PFSK-1 (cell line): ENCODE data around the gene SUPT5H.
A peak's percentile ranks its signal among the peaks of the same experiment; 100 is the strongest.

ENCODE experiments used
- FOXP2 ChIP-seq: optimal IDR thresholded peaks from 2 replicates; pipeline ENCODE3; 2011; ENCODE audit warnings: borderline replicate concordance, control low read depth, inconsistent platforms; ENCODE audit not compliant: insufficient read depth; ENCODE audit errors: extremely low read length, extremely low read depth
- POLR2AphosphoS5 ChIP-seq: IDR thresholded peaks from 2 replicates; pipeline ENCODE4 v1.6.1; 2012; ENCODE audit warnings: low read depth, mild to moderate bottlenecking, control low read depth, low read length, moderate library complexity
- SIN3A ChIP-seq: IDR thresholded peaks from 2 replicates; pipeline ENCODE4 v1.6.1; 2012; ENCODE audit warnings: mild to moderate bottlenecking, low read length, moderate library complexity, borderline replicate concordance; ENCODE audit not compliant: insufficient read depth
- TAF1 ChIP-seq: IDR thresholded peaks from 2 replicates; pipeline ENCODE4 v1.6.1; 2012; ENCODE audit warnings: low read length, control low read depth, borderline replicate concordance; ENCODE audit not compliant: insufficient read depth
- TF ChIP-seq, protein P1 (sequence below), 2 experiments: IDR thresholded peaks; 2 replicates each; pipeline versions ENCODE4 v1.6.1 to v1.8.0; 2011 to 2012; ENCODE audit warnings: low read depth in 2 of 2, low read length in 2 of 2, control low read depth in 1 of 2, inconsistent platforms in 1 of 2, mild to moderate bottlenecking in 1 of 2, moderate library complexity in 1 of 2; ENCODE audit not compliant: insufficient read depth in 1 of 2

SUPT5H gene

DNA sequence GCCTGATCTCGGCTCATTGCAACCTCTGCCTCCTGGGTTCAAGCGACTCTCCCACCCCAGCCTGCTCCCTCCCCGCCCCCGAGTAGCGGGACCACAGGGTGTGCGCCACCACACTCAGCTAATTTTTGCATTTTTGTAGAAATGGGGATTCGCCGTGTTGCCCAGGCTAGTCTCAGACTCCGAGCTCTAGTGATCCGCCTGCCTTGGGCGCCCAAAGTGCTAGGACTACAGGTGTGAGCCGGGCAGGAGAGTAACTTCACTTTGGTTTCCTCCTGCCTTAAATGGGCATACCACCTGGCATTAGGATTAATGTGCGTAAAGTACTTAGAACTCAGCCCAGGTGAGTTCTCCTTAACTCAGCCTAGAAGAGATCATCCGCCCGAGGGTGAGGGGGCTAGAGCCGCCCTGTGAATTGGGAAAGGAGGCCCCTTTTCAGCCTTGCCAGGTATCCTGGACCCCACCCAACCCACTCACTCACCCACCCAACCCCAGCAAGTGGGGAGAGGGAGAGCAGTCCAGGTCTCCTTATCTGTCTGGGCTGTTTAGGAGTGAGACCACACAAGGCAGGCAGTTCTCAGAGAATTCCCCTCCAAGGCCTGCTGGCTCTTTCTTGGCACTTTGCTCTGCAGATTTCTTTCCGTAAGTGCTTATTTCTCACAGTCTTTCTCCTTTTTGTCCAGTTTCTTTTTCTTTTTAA, 40.0 kb upstream of the SUPT5H start:
- TF ChIP-seq POLR2AphosphoS5 (no peak), TAF1 (no peak), FOXP2 (no peak), SIN3A (no peak)
- TF ChIP-seq, protein P1, sequence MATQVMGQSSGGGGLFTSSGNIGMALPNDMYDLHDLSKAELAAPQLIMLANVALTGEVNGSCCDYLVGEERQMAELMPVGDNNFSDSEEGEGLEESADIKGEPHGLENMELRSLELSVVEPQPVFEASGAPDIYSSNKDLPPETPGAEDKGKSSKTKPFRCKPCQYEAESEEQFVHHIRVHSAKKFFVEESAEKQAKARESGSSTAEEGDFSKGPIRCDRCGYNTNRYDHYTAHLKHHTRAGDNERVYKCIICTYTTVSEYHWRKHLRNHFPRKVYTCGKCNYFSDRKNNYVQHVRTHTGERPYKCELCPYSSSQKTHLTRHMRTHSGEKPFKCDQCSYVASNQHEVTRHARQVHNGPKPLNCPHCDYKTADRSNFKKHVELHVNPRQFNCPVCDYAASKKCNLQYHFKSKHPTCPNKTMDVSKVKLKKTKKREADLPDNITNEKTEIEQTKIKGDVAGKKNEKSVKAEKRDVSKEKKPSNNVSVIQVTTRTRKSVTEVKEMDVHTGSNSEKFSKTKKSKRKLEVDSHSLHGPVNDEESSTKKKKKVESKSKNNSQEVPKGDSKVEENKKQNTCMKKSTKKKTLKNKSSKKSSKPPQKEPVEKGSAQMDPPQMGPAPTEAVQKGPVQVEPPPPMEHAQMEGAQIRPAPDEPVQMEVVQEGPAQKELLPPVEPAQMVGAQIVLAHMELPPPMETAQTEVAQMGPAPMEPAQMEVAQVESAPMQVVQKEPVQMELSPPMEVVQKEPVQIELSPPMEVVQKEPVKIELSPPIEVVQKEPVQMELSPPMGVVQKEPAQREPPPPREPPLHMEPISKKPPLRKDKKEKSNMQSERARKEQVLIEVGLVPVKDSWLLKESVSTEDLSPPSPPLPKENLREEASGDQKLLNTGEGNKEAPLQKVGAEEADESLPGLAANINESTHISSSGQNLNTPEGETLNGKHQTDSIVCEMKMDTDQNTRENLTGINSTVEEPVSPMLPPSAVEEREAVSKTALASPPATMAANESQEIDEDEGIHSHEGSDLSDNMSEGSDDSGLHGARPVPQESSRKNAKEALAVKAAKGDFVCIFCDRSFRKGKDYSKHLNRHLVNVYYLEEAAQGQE (IDR thresholded peaks at IDR 0.05; ENCODE audit: insufficient read depth in 1 of 2, low read depth in 2 of 2, low read length in 2 of 2) = no peak

GRCh38 chr19:39405958-39406655, 39.3 kb upstream of the SUPT5H start:
- TF ChIP-seq POLR2AphosphoS5 = no peak
- TF ChIP-seq TAF1 = no peak
- TF ChIP-seq FOXP2 = no peak
- TF ChIP-seq, protein P1 (IDR thresholded peaks at IDR 0.05; ENCODE audit: insufficient read depth in 1 of 2, low read depth in 2 of 2, low read length in 2 of 2) = no peak

DNA sequence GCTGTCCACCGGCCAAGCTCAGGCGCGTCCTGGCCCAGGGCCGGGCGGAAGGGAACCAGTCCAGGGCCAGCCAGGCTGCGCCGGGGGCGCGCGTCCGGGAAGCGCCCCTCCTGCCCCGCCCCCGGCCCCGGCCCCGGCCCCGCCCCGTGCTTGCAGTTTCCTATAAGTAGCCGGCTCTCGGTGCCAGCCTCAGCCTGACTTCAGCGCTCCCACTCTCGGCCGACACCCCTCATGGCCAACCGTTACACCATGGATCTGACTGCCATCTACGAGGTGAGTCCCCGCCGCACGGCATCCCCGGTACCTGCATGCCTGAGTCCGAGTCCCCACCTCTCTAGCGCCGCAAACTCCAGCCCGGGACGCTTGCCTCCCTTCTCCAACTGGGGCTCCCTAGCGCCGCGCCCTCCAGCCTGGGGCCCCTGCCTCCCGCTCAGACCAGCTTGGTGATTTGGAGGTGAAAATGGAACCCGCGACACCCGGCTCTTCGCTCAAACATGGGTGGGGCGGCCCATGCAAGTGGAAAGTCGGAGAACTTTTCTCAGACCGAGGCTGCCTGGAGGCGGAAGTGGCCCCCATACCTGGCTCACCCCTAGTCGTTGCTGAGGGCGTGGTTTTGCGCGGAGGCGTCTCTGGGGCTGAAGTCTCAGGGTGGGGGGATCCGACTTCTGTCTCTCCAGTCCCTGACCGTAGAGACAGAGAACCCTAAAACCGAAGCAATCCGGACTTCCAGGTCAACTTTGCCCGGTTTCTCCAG, 38.5 kb upstream of the SUPT5H start, which contains the start of gene ZFP36:
Gene ZFP36 (plus strand): TSS at position 192 of the 754 bp plus-strand sequence. CDS start 58 bp downstream, at position 250.
- TF ChIP-seq, protein P1 (IDR thresholded peaks at IDR 0.05; ENCODE audit: insufficient read depth in 1 of 2, low read depth in 2 of 2, low read length in 2 of 2) = no peak
- TF ChIP-seq POLR2AphosphoS5 (peak; percentile 85), FOXP2 (peak; percentile 70), SIN3A (no peak)

DNA sequence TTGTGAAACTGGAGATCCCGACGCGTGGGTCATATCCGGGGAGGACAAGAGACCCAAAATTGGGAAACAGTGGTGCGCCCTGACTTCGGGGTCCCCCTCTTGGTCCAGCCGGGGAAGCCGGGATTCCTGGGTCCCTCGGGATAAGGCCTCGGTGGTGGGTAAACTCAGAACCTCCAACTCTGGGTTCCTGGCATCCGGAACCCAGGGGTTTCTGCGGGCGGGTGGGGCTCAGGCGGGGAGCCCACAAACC, 38.0 kb upstream of the SUPT5H start:
- no peak for TF ChIP-seq POLR2AphosphoS5
- no peak for TF ChIP-seq SIN3A
- TF ChIP-seq TAF1 = no peak
- TF ChIP-seq, protein P1 (IDR thresholded peaks at IDR 0.05; ENCODE audit: insufficient read depth in 1 of 2, low read depth in 2 of 2, low read length in 2 of 2) = no peak
- TF ChIP-seq FOXP2 = no peak
